AG04450 (cell line): ENCODE data around the gene SFXN5. TPM values are rescaled to one million over a fixed set of nuclear protein-coding genes. Genes with fewer than 3 reads are reported as not detected.
A peak's percentile ranks its signal among the peaks of the same experiment; 100 is the strongest.

Source experiments
- CTCF ChIA-PET: fragments of 300-600, 350-600 bp; formaldehyde crosslinking; extraction: SDS; loops from one replicate; lab custom pipeline; 2022; ENCODE audit warnings: antibody characterized with exemption, inconsistent platforms; lab: Charles Lee
- POLR2A ChIA-PET: fragments of 350-600 bp; formaldehyde crosslinking; extraction: SDS; loops from one replicate; lab custom pipeline; 2021; ENCODE audit warnings: antibody characterized with exemption, inconsistent platforms; lab: Yijun Ruan, JAX
- DNase-seq: peaks from one replicate; pipeline ENCODE4 v3.0.0-alpha.2; 2011; ENCODE audit warnings: low read depth, low spot score
- H3K27ac ChIP-seq: one replicate; pipeline ENCODE4 v1.5.1; 2012; ENCODE audit warnings: low read depth, low read length, control low read depth
- H3K27me3 ChIP-seq: one replicate; pipeline ENCODE4 v1.6.0; 2012; ENCODE audit warnings: low read length; ENCODE audit not compliant: control insufficient read depth, insufficient read depth
- H3K4me3 ChIP-seq: 2 replicates; pipeline ENCODE4 v1.5.1; 2011; ENCODE audit warnings: mild to moderate bottlenecking, low read depth, low read length, control low read depth
- H3K9me3 ChIP-seq: 2 replicates; pipeline ENCODE4 v1.5.1; 2012; ENCODE audit warnings: low read length; ENCODE audit not compliant: control insufficient read depth, insufficient read depth
- CTCF ChIP-seq: IDR thresholded peaks from 2 replicates; pipeline ENCODE4 v1.5.1; 2011; ENCODE audit warnings: low read depth, low read length, control low read depth, inconsistent platforms
- polyA plus RNA-seq: library from polyadenylated mRNA; depleted of rRNA; stranded (reverse); fragments of >200 nt; gene quantifications from 2 replicates; pipeline ENCODE4 v1.2.3, GENCODE V29; 2011

SFXN5 gene
- polyA plus RNA-seq, 1 experiment: 11.8 TPM

DNA sequence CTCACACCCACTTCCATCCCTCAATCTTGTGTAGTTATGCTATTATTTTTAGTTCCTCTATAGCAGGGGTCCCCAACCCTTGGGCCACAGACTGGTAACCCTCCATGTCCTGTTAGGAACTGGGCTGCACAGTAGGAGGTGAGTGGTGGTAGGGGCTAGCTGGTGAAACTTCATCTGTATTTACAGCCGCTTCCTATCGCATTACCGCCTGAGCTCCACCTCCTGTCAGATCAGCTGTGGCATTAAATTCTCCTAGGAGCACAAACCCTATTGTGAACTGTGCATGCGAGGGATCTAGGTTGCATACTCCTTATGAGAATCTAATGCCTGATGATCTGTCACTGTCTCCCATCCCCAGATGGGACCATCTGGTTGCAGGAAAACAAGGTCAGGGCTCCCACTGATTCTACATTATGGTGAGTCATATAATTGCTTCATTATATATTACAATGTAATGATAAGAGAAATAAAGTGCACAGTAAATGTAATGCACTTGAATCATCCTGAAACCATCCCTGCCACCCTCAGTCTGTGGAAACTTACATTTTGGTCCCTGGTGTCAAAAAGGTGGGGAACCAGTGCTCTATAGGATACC is 42.9 kb upstream of the SFXN5 start:
- CTCF ChIA-PET: interaction anchor here (1.1 to 1.3 kb wide), 3 partner anchors 28 to 63 kb away, joined by 3 to 7 read pairs (median 4); no protein-coding TSS in a partner anchor
- POLR2A ChIA-PET: interaction anchor here (2.4 kb wide), 1 partner anchor 25 kb away, joined by 11 read pairs; no protein-coding TSS in a partner anchor

GRCh38 chr2:73112913-73113854 is 41.7 kb upstream of the SFXN5 start, which contains the start of gene RAB11FIP5:
TSS of gene RAB11FIP5 (minus strand) at chr2:73112948. CDS start at chr2:73112777, 171 bp downstream.
- peak; percentile 55 for DNase-seq
- no peak for TF ChIP-seq CTCF
- no peaks in the 10 kb centered on the region for H3K27me3 ChIP-seq

More for the DNA sequence above, 42.9 kb upstream of the SFXN5 start:
- Histone ChIP-seq H3K9me3 (peaks cover 3% of the 10 kb centered on the region), H3K27ac (peak overlapping the region; percentile 99), H3K4me3 (no peak overlapping the region), H3K27me3 (no peaks in the 10 kb centered on the region)
- DNase-seq: no peak
- TF ChIP-seq CTCF: no peak

DNA sequence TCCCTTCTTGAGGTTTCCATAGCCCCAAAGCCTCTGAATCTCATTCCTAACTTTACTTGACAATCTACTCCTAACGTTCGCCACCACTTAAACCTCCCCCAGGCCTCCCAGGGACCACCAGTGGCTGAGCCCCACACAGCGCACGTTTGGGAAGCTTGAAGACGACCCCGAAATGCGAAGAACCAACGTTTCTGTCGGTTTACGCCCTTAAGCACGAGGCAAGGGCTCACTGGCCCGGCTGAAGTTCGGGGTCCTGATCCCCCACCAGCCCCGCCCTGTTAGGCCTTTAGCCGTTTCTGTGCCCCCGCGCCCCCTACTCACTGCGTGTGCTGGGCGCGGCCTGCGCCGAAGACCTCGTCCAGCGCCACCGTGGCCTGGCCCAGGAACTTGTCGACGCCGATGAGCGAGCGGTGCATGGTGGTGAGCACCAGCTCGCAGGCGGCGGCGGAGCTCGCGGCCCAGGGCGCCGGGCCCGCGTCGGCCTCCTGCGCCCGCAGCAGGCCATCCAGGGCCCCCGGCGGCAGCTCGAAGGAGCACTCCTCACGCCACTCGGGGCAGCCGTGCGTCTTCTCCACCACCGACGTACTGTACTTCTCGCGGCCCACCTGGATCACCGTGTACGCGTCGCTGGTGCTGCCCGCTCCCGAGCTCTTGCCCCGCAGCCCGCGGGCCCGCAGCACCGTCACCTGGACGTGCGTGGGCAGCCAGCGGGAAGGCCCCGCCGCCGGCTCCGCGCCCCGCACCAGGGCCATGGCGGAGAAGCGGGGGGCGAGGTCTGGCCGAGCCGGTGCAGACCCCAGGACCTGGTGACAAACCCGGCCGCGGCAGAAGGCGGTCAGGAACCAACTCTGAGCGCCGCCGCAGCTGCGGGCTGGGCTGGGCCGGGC is 40.8 kb upstream of the SFXN5 start:
- Histone ChIP-seq H3K4me3 (peak overlapping the region; percentile 84), H3K27ac (peak overlapping the region; percentile 86), H3K9me3 (peaks cover 3% of the 10 kb centered on the region), H3K27me3 (no peaks in the 10 kb centered on the region)
- DNase-seq: no peak
- ChIA-PET CTCF (interaction anchor here (0.6 to 2.5 kb wide), 6 partner anchors 27 to 1812 kb away, joined by 3 to 14 read pairs (median 4); no protein-coding TSS in a partner anchor), POLR2A (interaction anchor here (0.7 to 2.4 kb wide), 3 partner anchors 17 to 23 kb away, joined by 3 to 11 read pairs (median 4); no protein-coding TSS in a partner anchor)
- no peak for TF ChIP-seq CTCF

More at GRCh38 chr2:73112913-73113854, 41.7 kb upstream of the SFXN5 start, which contains the start of gene RAB11FIP5:
- ChIA-PET POLR2A (interaction anchor here (0.7 to 2.4 kb wide), 2 partner anchors 18 to 24 kb away, joined by 3 to 11 read pairs; no protein-coding TSS in a partner anchor), CTCF (interaction anchor here (0.6 to 2.5 kb wide), 5 partner anchors 28 to 121 kb away, joined by 3 to 14 read pairs (median 3); no protein-coding TSS in a partner anchor)
- H3K4me3 ChIP-seq: peak within 1 kb of the TSS; percentile 84
- H3K27ac ChIP-seq: peak within 1 kb of the TSS; percentile 99
- peaks cover 3% of the 10 kb centered on the region for H3K9me3 ChIP-seq
